Neural cell (in vitro differentiated cells): ENCODE measurements around the gene TBC1D5. TPM values are rescaled to one million over a fixed set of nuclear protein-coding genes. Genes with fewer than 3 reads are reported as not detected.

Source experiments
- H2AFZ ChIP-seq: fragments of 200-600, 300-800 bp; sonication (generic), shearing (Covaris generic); 2 replicates; pipeline ENCODE4 v1.6.0; 2014; ENCODE audit warnings: low read depth, mild to moderate bottlenecking, antibody characterized with exemption, low read length, moderate library complexity
- H3F3A ChIP-seq: fragments of 200-600 bp; shearing (Covaris generic); 2 replicates; pipeline ENCODE4 v1.6.1; 2016; ENCODE audit warnings: mild to moderate bottlenecking, moderate library complexity, mixed read lengths, antibody characterized with exemption, low read length; ENCODE audit not compliant: insufficient read depth, poor library complexity, severe bottlenecking
- H3K27ac ChIP-seq: fragments of 200-600, 300-800 bp; sonication (generic), shearing (Covaris generic); 2 replicates; pipeline ENCODE4 v1.5.1; 2014; ENCODE audit warnings: mild to moderate bottlenecking, low read length, moderate library complexity
- H3K27me3 ChIP-seq: fragments of 300-800, 200-600 bp; sonication (generic), shearing (Covaris generic); 2 replicates; pipeline ENCODE4 v1.6.0; 2014; ENCODE audit warnings: mild to moderate bottlenecking, low read depth, low read length, moderate library complexity; ENCODE audit not compliant: insufficient read depth
- H3K36me3 ChIP-seq: fragments of 300-800, 200-600 bp; sonication (generic), shearing (Covaris generic); 2 replicates; pipeline ENCODE4 v1.5.1; 2014; ENCODE audit warnings: mild to moderate bottlenecking, antibody characterized with exemption, low read length, moderate library complexity; ENCODE audit not compliant: insufficient read depth
- H3K4me2 ChIP-seq: fragments of 300-800, 200-600 bp; sonication (generic), shearing (Covaris generic); 2 replicates; pipeline ENCODE4 v1.6.0; 2014; ENCODE audit warnings: mild to moderate bottlenecking, low read length
- H3K4me3 ChIP-seq: fragments of 300-800, 200-600 bp; sonication (generic), shearing (Covaris generic); 2 replicates; pipeline ENCODE4 v1.5.1; 2014; ENCODE audit warnings: mild to moderate bottlenecking, low read length, moderate library complexity
- H3K79me2 ChIP-seq: fragments of 200-600 bp; shearing (Covaris generic); replicated peaks from 2 replicates; pipeline ENCODE4 v1.6.0; 2014; ENCODE audit warnings: mild to moderate bottlenecking, low read length, moderate library complexity; ENCODE audit not compliant: insufficient read depth
- H3K9ac ChIP-seq: fragments of 300-800, 200-600 bp; sonication (generic), shearing (Covaris generic); 2 replicates; pipeline ENCODE4 v1.6.1; 2016; ENCODE audit warnings: mild to moderate bottlenecking, low read length, mixed read lengths
- H3K9me2 ChIP-seq: fragments of 200-600 bp; shearing (Covaris generic); 2 replicates; pipeline ENCODE4 v1.6.1; 2016; ENCODE audit warnings: mild to moderate bottlenecking, low read length, mixed read lengths; ENCODE audit not compliant: insufficient read depth
- H3K9me3 ChIP-seq: fragments of 200-600, 300-800 bp; sonication (generic), shearing (Covaris generic); 2 replicates; pipeline ENCODE4 v1.6.1; 2016; ENCODE audit warnings: mild to moderate bottlenecking, mixed run types, low read length, moderate library complexity, mixed read lengths
- H4K20me1 ChIP-seq: fragments of 200-600 bp; shearing (Covaris generic); 2 replicates; pipeline ENCODE4 v1.6.1; 2016; ENCODE audit warnings: mild to moderate bottlenecking, mixed run types; ENCODE audit not compliant: insufficient read depth
- EZH2 ChIP-seq: fragments of 200-600, 300-800 bp; shearing (Covaris generic), sonication (generic); IDR thresholded peaks from 2 replicates; pipeline ENCODE4 v1.6.1; 2014; ENCODE audit warnings: antibody characterized with exemption, low read length, borderline replicate concordance, mild to moderate bottlenecking; ENCODE audit not compliant: insufficient read depth, poor library complexity, severe bottlenecking
- MXI1 ChIP-seq: fragments of 450-650 bp; conservative IDR thresholded peaks from 2 replicates; pipeline ENCODE4 v1.6.1; 2014; ENCODE audit warnings: antibody characterized with exemption, mild to moderate bottlenecking; ENCODE audit not compliant: poor library complexity, severe bottlenecking
- POLR2AphosphoS5 ChIP-seq: IDR thresholded peaks from 2 replicates; pipeline ENCODE4 v1.6.1; 2012
- RAD21 ChIP-seq: fragments of 450-650 bp; conservative IDR thresholded peaks from 2 replicates; pipeline ENCODE4 v1.6.1; 2014; ENCODE audit warnings: antibody characterized with exemption, mild to moderate bottlenecking, moderate library complexity
- SMC3 ChIP-seq: fragments of 450-650 bp; conservative IDR thresholded peaks from 2 replicates; pipeline ENCODE4 v1.6.1; 2014; ENCODE audit warnings: antibody characterized with exemption, mild to moderate bottlenecking, moderate library complexity; ENCODE audit not compliant: poor library complexity
- TAF1 ChIP-seq: IDR thresholded peaks from 2 replicates; pipeline ENCODE4 v1.6.1; 2012; ENCODE audit warnings: low read depth
- polyA plus RNA-seq: library from polyadenylated mRNA; depleted of rRNA; stranded (reverse); fragments of >200 nt; gene quantifications from 2 replicates; pipeline ENCODE4 v1.2.3, GENCODE V29; 2014
- TF ChIP-seq, protein P1 (sequence below): IDR thresholded peaks from 2 replicates; pipeline ENCODE4 v1.6.1; 2012; ENCODE audit warnings: borderline replicate concordance
- TF ChIP-seq, protein P2 (sequence below): fragments of 450-650 bp; IDR thresholded peaks from 2 replicates; pipeline ENCODE4 v1.5.1; 2014; ENCODE audit warnings: antibody characterized with exemption, mild to moderate bottlenecking, moderate library complexity; ENCODE audit not compliant: poor library complexity, severe bottlenecking

The TBC1D5 gene
- polyA plus RNA-seq, 1 donor from 2014 or later, result 28.3 TPM

DNA sequence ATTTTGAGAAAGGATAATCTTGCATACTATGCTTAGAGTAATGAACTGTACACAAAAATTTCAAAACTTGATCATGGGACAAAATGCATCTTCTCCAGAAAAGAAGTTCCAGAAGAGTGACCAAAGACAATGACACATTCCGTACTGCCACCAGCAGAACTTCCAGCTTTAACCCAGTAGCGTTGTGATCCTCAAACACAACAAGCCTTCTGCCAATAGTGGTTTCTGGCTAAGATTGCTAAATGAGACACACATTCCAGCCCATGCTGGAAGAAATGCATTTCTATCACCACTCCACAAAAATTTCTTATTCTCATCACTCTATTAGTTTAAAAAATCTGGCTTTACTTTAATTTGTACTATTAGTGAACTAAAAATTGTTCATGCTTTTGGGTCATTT lies 334.9 kb downstream of the TBC1D5 start:
- H3K27me3 ChIP-seq, result no peaks in the 10 kb centered on the region
- no peak overlapping the region for H3K4me3 ChIP-seq
- H3K27ac ChIP-seq, result no peak overlapping the region
- no peak overlapping the region for H3K4me2 ChIP-seq
- H3K9me3 ChIP-seq, result no peaks in the 10 kb centered on the region
- H3K9ac ChIP-seq, result no peak overlapping the region
- no peaks in the 10 kb centered on the region for H3F3A ChIP-seq
- no peak for TF ChIP-seq MXI1
- no peak for TF ChIP-seq POLR2AphosphoS5
- no peak for TF ChIP-seq SMC3
- TF ChIP-seq, protein P1, sequence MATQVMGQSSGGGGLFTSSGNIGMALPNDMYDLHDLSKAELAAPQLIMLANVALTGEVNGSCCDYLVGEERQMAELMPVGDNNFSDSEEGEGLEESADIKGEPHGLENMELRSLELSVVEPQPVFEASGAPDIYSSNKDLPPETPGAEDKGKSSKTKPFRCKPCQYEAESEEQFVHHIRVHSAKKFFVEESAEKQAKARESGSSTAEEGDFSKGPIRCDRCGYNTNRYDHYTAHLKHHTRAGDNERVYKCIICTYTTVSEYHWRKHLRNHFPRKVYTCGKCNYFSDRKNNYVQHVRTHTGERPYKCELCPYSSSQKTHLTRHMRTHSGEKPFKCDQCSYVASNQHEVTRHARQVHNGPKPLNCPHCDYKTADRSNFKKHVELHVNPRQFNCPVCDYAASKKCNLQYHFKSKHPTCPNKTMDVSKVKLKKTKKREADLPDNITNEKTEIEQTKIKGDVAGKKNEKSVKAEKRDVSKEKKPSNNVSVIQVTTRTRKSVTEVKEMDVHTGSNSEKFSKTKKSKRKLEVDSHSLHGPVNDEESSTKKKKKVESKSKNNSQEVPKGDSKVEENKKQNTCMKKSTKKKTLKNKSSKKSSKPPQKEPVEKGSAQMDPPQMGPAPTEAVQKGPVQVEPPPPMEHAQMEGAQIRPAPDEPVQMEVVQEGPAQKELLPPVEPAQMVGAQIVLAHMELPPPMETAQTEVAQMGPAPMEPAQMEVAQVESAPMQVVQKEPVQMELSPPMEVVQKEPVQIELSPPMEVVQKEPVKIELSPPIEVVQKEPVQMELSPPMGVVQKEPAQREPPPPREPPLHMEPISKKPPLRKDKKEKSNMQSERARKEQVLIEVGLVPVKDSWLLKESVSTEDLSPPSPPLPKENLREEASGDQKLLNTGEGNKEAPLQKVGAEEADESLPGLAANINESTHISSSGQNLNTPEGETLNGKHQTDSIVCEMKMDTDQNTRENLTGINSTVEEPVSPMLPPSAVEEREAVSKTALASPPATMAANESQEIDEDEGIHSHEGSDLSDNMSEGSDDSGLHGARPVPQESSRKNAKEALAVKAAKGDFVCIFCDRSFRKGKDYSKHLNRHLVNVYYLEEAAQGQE, result no peak
- TF ChIP-seq EZH2, result no peak
- no peak for TF ChIP-seq RAD21
- TF ChIP-seq, protein P2, sequence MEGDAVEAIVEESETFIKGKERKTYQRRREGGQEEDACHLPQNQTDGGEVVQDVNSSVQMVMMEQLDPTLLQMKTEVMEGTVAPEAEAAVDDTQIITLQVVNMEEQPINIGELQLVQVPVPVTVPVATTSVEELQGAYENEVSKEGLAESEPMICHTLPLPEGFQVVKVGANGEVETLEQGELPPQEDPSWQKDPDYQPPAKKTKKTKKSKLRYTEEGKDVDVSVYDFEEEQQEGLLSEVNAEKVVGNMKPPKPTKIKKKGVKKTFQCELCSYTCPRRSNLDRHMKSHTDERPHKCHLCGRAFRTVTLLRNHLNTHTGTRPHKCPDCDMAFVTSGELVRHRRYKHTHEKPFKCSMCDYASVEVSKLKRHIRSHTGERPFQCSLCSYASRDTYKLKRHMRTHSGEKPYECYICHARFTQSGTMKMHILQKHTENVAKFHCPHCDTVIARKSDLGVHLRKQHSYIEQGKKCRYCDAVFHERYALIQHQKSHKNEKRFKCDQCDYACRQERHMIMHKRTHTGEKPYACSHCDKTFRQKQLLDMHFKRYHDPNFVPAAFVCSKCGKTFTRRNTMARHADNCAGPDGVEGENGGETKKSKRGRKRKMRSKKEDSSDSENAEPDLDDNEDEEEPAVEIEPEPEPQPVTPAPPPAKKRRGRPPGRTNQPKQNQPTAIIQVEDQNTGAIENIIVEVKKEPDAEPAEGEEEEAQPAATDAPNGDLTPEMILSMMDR, result no peak
- no peak for TF ChIP-seq TAF1
- no peaks in the 10 kb centered on the region for H3K36me3 ChIP-seq
- no peaks in the 10 kb centered on the region for H4K20me1 ChIP-seq
- H3K79me2 ChIP-seq, result no peaks in the 10 kb centered on the region
- H3K9me2 ChIP-seq, result no peaks in the 10 kb centered on the region
- no peak overlapping the region for H2AFZ ChIP-seq

DNA sequence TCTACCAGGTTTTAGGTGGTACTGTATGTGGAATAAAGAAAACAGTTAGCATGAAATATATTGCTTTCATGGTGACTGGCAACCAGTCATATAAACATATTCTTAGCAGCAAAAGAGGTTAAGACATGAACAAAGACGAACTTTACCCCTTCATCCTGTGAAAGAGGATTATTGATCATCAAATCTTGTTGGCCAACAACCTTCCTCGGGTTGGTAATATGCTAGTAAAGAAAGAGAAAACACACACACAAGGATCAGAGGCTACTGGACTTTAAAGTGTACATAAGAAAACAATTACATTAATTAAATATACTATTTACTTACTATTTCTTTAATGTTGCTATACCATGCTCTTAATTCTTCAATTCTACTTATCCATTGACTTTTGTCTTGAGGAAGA lies 337.9 kb downstream of the TBC1D5 start:
- no peaks in the 10 kb centered on the region for H3F3A ChIP-seq
- H3K4me2 ChIP-seq, result no peak overlapping the region
- TF ChIP-seq POLR2AphosphoS5 (no peak), MXI1 (no peak), SMC3 (no peak), TAF1 (no peak), RAD21 (no peak)
- TF ChIP-seq, protein P2, result no peak
- TF ChIP-seq, protein P1, result no peak
- H3K9ac ChIP-seq, result no peak overlapping the region
- no peak overlapping the region for H2AFZ ChIP-seq
- no peaks in the 10 kb centered on the region for H3K9me3 ChIP-seq
- no peaks in the 10 kb centered on the region for H3K27me3 ChIP-seq
- H4K20me1 ChIP-seq, result no peaks in the 10 kb centered on the region
- H3K36me3 ChIP-seq, result no peaks in the 10 kb centered on the region
- H3K4me3 ChIP-seq, result no peak overlapping the region
- no peak overlapping the region for H3K27ac ChIP-seq
- no peaks in the 10 kb centered on the region for H3K79me2 ChIP-seq
- H3K9me2 ChIP-seq, result no peaks in the 10 kb centered on the region
